A549 (cell line): ENCODE measurements around the gene FOXP1.

Experiments
- ATOH8 ChIP-seq: fragments of 250-450 bp; sonication (Bioruptor Pico); IDR thresholded peaks from 2 replicates; pipeline ENCODE4 v1.5.0; 2020; ENCODE audit warnings: low read depth, mild to moderate bottlenecking, moderate library complexity
- CEBPB ChIP-seq, 2 experiments: fragments of >200 bp in 1 of 2; sonication (Bioruptor Twin) in 1 of 2; formaldehyde crosslinking in 1 of 2; IDR thresholded peaks; 2 replicates each; pipeline ENCODE4 v1.6.1; 2012 to 2016
- EHMT2 ChIP-seq: fragments of 200-600 bp; sonication (generic); IDR thresholded peaks from 2 replicates; pipeline ENCODE4 v1.6.1; 2016; ENCODE audit warnings: antibody characterized with exemption, low read depth, mild to moderate bottlenecking, moderate library complexity
- EP300 ChIP-seq, 2 experiments: fragments of >200 bp; sonication (Bioruptor Twin); formaldehyde crosslinking; IDR thresholded peaks; 2 replicates in 1 of 2; 3 replicates in 1 of 2; pipeline ENCODE4 v1.6.1; 2016 to 2017
- FOSL2 ChIP-seq, 2 experiments: fragments of 450-650 bp in 1 of 2; fragments of >200 bp in 1 of 2; sonication (Bioruptor Twin) in 1 of 2; formaldehyde crosslinking; IDR thresholded peaks; 2 replicates each; pipeline versions ENCODE4 v1.5.0 to v1.6.1; 2016 to 2020; ENCODE audit warnings: mild to moderate bottlenecking in 1 of 2, moderate library complexity in 1 of 2
- POLR2A ChIP-seq: IDR thresholded peaks from 2 replicates; pipeline ENCODE4 v1.6.1; 2012; ENCODE audit warnings: mild to moderate bottlenecking, low read length
- RAD21 ChIP-seq, 2 experiments: fragments of >200 bp in 1 of 2; sonication (Bioruptor Twin) in 1 of 2; formaldehyde crosslinking in 1 of 2; IDR thresholded peaks in 1 of 2; conservative IDR thresholded peaks in 1 of 2; 2 replicates in 1 of 2; 3 replicates in 1 of 2; pipeline ENCODE4 v1.6.1; 2012 to 2018; ENCODE audit warnings: inconsistent platforms in 1 of 2
- SREBF2 ChIP-seq: fragments of 450-650 bp; IDR thresholded peaks from 2 replicates; pipeline ENCODE4 v1.6.1; 2014; ENCODE audit warnings: mild to moderate bottlenecking, moderate library complexity
- TF ChIP-seq, protein P1 (sequence below): fragments of >200 bp; sonication (Bioruptor Twin); formaldehyde crosslinking; IDR thresholded peaks from 3 replicates; pipeline ENCODE4 v1.5.1; 2016

GRCh38 chr3:71478568-71478967 lies 105.0 kb downstream of the FOXP1 start:
- no peak for TF ChIP-seq CEBPB (IDR thresholded peaks at IDR 0.05)
- TF ChIP-seq, protein P1, sequence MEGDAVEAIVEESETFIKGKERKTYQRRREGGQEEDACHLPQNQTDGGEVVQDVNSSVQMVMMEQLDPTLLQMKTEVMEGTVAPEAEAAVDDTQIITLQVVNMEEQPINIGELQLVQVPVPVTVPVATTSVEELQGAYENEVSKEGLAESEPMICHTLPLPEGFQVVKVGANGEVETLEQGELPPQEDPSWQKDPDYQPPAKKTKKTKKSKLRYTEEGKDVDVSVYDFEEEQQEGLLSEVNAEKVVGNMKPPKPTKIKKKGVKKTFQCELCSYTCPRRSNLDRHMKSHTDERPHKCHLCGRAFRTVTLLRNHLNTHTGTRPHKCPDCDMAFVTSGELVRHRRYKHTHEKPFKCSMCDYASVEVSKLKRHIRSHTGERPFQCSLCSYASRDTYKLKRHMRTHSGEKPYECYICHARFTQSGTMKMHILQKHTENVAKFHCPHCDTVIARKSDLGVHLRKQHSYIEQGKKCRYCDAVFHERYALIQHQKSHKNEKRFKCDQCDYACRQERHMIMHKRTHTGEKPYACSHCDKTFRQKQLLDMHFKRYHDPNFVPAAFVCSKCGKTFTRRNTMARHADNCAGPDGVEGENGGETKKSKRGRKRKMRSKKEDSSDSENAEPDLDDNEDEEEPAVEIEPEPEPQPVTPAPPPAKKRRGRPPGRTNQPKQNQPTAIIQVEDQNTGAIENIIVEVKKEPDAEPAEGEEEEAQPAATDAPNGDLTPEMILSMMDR: no peak
- TF ChIP-seq EP300 (IDR thresholded peaks at IDR 0.05): no peak
- no peak for TF ChIP-seq EHMT2
- no peak for TF ChIP-seq POLR2A
- TF ChIP-seq FOSL2 (IDR thresholded peaks at IDR 0.05): no peak
- TF ChIP-seq FOSL2 (CRISPR knock-in tag; IDR thresholded peaks at IDR 0.05): no peak
- no peak for TF ChIP-seq RAD21 (conservative IDR thresholded peaks at IDR 0.05 in 1 of 2, IDR thresholded peaks at IDR 0.05 in 1 of 2)
- TF ChIP-seq SREBF2: no peak
- no peak for TF ChIP-seq ATOH8
